HEK293 (cell line): ENCODE measurements around the gene PEAK3.

Experiments used
- SALL2 ChIP-seq: fragments of 450-650 bp; formaldehyde crosslinking; IDR thresholded peaks from 2 replicates; pipeline ENCODE4 v1.5.0; 2017; ENCODE audit warnings: missing biosample characterization, mild to moderate bottlenecking, missing genetic modification characterization, borderline replicate concordance
- TCF7L2 ChIP-seq: IDR thresholded peaks from 2 replicates; pipeline ENCODE4 v1.6.1; 2011; ENCODE audit warnings: low read depth, mild to moderate bottlenecking, inconsistent platforms, low read length, moderate library complexity, borderline replicate concordance
- ZNF121 ChIP-seq: fragments of 450-650 bp; formaldehyde crosslinking; IDR thresholded peaks from 2 replicates; pipeline ENCODE4 v1.5.1; 2016; ENCODE audit warnings: missing biosample characterization, missing genetic modification characterization
- ZNF138 ChIP-seq: fragments of 450-650 bp; formaldehyde crosslinking; IDR thresholded peaks from 2 replicates; pipeline ENCODE4 v1.5.1; 2016; ENCODE audit warnings: missing biosample characterization, missing genetic modification characterization, borderline replicate concordance
- ZNF146 ChIP-seq: fragments of 450-650 bp; formaldehyde crosslinking; IDR thresholded peaks from 2 replicates; pipeline ENCODE4 v1.5.1; 2016; ENCODE audit warnings: missing biosample characterization, missing genetic modification characterization
- ZNF423 ChIP-seq: fragments of 450-650 bp; formaldehyde crosslinking; IDR thresholded peaks from 2 replicates; pipeline ENCODE4 v1.5.1; 2016; ENCODE audit warnings: missing biosample characterization, missing genetic modification characterization
- ZNF514 ChIP-seq: fragments of 450-650 bp; formaldehyde crosslinking; IDR thresholded peaks from 2 replicates; pipeline ENCODE4 v1.5.1; 2016; ENCODE audit warnings: missing biosample characterization, missing genetic modification characterization
- ZNF549 ChIP-seq: fragments of 450-650 bp; IDR thresholded peaks from 2 replicates; pipeline ENCODE4 v1.5.1; 2018; ENCODE audit warnings: missing biosample characterization, missing genetic modification characterization, mild to moderate bottlenecking, inconsistent platforms, moderate library complexity
- TF ChIP-seq, protein P1 (sequence below): fragments of 450-650 bp; formaldehyde crosslinking; IDR thresholded peaks from 2 replicates; pipeline ENCODE4 v1.5.1; 2017; ENCODE audit warnings: missing biosample characterization, missing genetic modification characterization
- TF ChIP-seq, protein P2 (sequence below): fragments of 450-650 bp; formaldehyde crosslinking; IDR thresholded peaks from 2 replicates; pipeline ENCODE4 v1.5.1; 2016; ENCODE audit warnings: missing biosample characterization, missing genetic modification characterization
- TF ChIP-seq, protein P3 (sequence below): fragments of 450-650 bp; IDR thresholded peaks from 2 replicates; pipeline ENCODE4 v1.5.1; 2018; ENCODE audit warnings: missing biosample characterization, mild to moderate bottlenecking, missing genetic modification characterization

DNA sequence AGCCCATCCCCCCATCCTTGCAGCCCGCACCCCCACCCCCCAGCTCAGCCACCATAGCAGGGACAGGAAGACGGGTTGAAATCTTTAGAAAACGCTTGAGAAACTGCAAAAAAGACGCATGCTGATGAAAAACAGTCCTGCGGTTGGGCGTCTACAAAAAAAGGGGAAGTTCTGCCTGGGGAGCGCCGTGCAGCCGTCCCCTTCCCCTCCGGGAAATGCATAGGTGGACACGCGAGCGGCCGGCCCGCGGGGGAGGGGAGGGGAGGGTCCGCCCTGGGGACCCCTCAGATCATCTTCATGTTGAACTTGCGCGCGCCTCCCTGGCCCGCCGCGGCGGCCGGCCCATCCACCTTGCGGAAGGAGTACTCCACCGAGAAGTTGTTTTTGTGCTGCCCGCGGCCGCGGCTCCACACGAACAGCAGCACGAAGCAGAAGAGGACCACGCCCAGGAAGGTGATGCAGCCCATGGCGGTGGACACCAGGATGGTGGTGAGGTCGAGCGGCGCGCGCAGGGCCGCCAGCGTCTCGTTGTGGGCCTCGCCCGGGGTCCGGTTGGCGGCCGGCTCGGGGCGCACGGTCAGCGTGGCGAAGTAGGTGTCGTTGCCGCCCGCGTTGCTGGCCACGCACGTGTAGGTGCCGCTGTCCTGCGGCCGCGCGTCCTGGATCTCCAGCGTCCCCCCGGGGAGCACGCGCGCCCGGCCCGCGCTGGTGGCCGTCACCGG, 7.9 kb upstream of the PEAK3 start:
- no peak for TF ChIP-seq ZNF549 (tag by site-specific recombination)
- TF ChIP-seq, protein P1, sequence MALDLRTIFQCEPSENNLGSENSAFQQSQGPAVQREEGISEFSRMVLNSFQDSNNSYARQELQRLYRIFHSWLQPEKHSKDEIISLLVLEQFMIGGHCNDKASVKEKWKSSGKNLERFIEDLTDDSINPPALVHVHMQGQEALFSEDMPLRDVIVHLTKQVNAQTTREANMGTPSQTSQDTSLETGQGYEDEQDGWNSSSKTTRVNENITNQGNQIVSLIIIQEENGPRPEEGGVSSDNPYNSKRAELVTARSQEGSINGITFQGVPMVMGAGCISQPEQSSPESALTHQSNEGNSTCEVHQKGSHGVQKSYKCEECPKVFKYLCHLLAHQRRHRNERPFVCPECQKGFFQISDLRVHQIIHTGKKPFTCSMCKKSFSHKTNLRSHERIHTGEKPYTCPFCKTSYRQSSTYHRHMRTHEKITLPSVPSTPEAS (tag by site-specific recombination): no peak
- TF ChIP-seq, protein P2, sequence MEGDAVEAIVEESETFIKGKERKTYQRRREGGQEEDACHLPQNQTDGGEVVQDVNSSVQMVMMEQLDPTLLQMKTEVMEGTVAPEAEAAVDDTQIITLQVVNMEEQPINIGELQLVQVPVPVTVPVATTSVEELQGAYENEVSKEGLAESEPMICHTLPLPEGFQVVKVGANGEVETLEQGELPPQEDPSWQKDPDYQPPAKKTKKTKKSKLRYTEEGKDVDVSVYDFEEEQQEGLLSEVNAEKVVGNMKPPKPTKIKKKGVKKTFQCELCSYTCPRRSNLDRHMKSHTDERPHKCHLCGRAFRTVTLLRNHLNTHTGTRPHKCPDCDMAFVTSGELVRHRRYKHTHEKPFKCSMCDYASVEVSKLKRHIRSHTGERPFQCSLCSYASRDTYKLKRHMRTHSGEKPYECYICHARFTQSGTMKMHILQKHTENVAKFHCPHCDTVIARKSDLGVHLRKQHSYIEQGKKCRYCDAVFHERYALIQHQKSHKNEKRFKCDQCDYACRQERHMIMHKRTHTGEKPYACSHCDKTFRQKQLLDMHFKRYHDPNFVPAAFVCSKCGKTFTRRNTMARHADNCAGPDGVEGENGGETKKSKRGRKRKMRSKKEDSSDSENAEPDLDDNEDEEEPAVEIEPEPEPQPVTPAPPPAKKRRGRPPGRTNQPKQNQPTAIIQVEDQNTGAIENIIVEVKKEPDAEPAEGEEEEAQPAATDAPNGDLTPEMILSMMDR (tag by site-specific recombination): no peak
- TF ChIP-seq ZNF138 (tag by site-specific recombination): no peak
- no peak for TF ChIP-seq SALL2 (tag by site-specific recombination)
- TF ChIP-seq TCF7L2: no peak
- TF ChIP-seq ZNF146 (tag by site-specific recombination): no peak
- TF ChIP-seq ZNF514 (tag by site-specific recombination): no peak
- TF ChIP-seq, protein P3, sequence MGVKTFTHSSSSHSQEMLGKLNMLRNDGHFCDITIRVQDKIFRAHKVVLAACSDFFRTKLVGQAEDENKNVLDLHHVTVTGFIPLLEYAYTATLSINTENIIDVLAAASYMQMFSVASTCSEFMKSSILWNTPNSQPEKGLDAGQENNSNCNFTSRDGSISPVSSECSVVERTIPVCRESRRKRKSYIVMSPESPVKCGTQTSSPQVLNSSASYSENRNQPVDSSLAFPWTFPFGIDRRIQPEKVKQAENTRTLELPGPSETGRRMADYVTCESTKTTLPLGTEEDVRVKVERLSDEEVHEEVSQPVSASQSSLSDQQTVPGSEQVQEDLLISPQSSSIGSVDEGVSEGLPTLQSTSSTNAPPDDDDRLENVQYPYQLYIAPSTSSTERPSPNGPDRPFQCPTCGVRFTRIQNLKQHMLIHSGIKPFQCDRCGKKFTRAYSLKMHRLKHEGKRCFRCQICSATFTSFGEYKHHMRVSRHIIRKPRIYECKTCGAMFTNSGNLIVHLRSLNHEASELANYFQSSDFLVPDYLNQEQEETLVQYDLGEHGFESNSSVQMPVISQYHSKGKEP: no peak
- no peak for TF ChIP-seq ZNF423
- TF ChIP-seq ZNF121 (tag by site-specific recombination): no peak
